Large intestine (tissue), 3 donors: ENCODE results near the gene AKAP11. TPM values are rescaled to one million over a fixed set of nuclear protein-coding genes. Genes with fewer than 3 reads are reported as not detected.
A peak's percentile ranks its signal among the peaks of the same experiment; 100 is the strongest.

Experiments used
- DNase-seq, 2 donors: peaks; one replicate each; pipeline versions ENCODE4 v3.0.0 to v3.0.0-alpha.2; 2013
- H3K27ac ChIP-seq: one replicate; pipeline ENCODE4 v1.5.1; 2013; ENCODE audit warnings: low read length
- H3K27me3 ChIP-seq: 2 replicates; pipeline ENCODE4 v1.6.1; 2013; ENCODE audit warnings: low read length; ENCODE audit not compliant: control insufficient read depth, insufficient read depth
- H3K36me3 ChIP-seq: 2 replicates; pipeline ENCODE4 v1.6.1; 2013; ENCODE audit warnings: low read length; ENCODE audit not compliant: control insufficient read depth, insufficient read depth
- H3K4me1 ChIP-seq: one replicate; pipeline ENCODE4 v1.6.1; 2013; ENCODE audit warnings: low read length; ENCODE audit not compliant: control insufficient read depth, insufficient read depth
- H3K4me3 ChIP-seq: one replicate; pipeline ENCODE4 v1.5.1; 2013; ENCODE audit warnings: low read length
- H3K9me3 ChIP-seq: one replicate; pipeline ENCODE4 v1.6.1; 2013; ENCODE audit warnings: mild to moderate bottlenecking, low read depth, low read length, moderate library complexity; ENCODE audit not compliant: control insufficient read depth
- WGBS: methylation state at CpG from one replicate; pipeline ENCODE4 v1.1.5; 2013; ENCODE audit warnings: low lambda C conversion rate; ENCODE audit not compliant: insufficient coverage; 5-methylcytosine and 5-hydroxymethylcytosine counted together
- polyA plus RNA-seq: library from polyadenylated mRNA; unstranded; fragments of 120-200 nt; gene quantifications from one replicate; pipeline ENCODE4 v1.2.1, GENCODE V29; 2013

The AKAP11 gene
- polyA plus RNA-seq, 1 donor: 28.2 TPM

GRCh38 chr13:42272804-42273175 lies 838 bp downstream of the AKAP11 start:
- Histone ChIP-seq H3K4me3 (peak overlapping the region; percentile 89), H3K9me3 (no peaks in the 10 kb centered on the region), H3K27me3 (no peaks in the 10 kb centered on the region), H3K4me1 (peaks cover 4% of the 10 kb centered on the region), H3K27ac (peak overlapping the region; percentile 76), H3K36me3 (no peaks in the 10 kb centered on the region)
- 21% methylated on average over 4 of the region's 4 CpGs for WGBS
- no peak for DNase-seq

GRCh38 chr13:42274386-42275097 lies 2.6 kb downstream of the AKAP11 start:
- Histone ChIP-seq H3K4me1 (peaks cover 4% of the 10 kb centered on the region), H3K36me3 (no peaks in the 10 kb centered on the region), H3K9me3 (no peaks in the 10 kb centered on the region), H3K4me3 (no peak overlapping the region), H3K27ac (no peak overlapping the region), H3K27me3 (no peaks in the 10 kb centered on the region)
- 91% methylated on average over 4 of the region's 10 CpGs for WGBS
- no peak for DNase-seq

- Histone ChIP-seq H3K4me3 (no peak overlapping the region), H3K4me1 (peaks cover 4% of the 10 kb centered on the region), H3K27ac (no peak overlapping the region), H3K9me3 (no peaks in the 10 kb centered on the region), H3K27me3 (no peaks in the 10 kb centered on the region), H3K36me3 (no peaks in the 10 kb centered on the region)
- DNase-seq: no peak
- WGBS: no CpG with 5 or more reads among the region's 2 CpGs
These were observed 3.1 kb downstream of the AKAP11 start for GRCh38 chr13:42275098-42275471.

DNA sequence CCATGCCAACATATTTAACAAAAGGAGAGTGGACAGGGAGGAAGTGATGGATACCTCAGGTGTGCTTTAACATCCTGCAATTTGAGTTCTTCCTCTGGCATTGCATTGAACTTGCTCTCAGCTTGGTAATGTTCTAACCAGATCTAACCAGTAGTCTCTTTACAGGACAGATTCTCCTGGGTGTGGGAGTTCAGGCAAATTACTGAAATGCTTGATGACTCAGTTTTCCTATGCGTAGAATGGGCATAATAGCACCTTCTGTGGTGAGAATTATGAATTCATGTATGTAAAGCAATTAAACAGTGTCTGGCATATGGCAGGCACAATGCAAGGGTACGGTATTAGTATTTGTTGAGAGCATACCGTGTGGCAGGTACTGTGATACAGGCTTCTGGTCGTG lies 3.6 kb downstream of the AKAP11 start:
- H3K27me3 ChIP-seq: no peaks in the 10 kb centered on the region
- H3K4me1 ChIP-seq: peaks cover 4% of the 10 kb centered on the region
- DNase-seq: no peak
- no peaks in the 10 kb centered on the region for H3K36me3 ChIP-seq
- H3K4me3 ChIP-seq: no peak overlapping the region
- WGBS: no CpG with 5 or more reads among the region's 4 CpGs
- H3K27ac ChIP-seq: no peak overlapping the region
- H3K9me3 ChIP-seq: no peaks in the 10 kb centered on the region

DNA sequence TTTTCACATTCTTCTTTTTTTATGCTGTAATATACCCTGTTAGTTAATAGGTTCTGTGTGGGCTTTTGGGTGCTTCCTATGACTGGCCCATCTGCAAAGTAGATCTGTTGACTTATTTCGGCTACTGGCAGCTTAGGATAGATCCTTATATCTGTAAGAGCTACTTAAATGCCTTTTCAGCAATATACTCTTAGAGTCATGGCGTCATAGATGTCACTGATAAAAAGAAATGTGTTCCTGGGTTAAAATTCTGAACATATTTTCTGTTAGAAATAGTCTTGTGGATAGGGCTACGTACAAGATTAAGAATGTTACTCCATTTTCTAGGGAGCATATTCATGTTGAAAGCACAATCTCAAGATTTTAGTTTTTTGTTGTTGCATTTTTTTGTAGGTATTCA lies 4.7 kb downstream of the AKAP11 start:
- H3K27ac ChIP-seq: no peak overlapping the region
- H3K4me1 ChIP-seq: no peaks in the 10 kb centered on the region
- H3K9me3 ChIP-seq: no peaks in the 10 kb centered on the region
- 100% methylated on average over 1 of the region's 3 CpGs for WGBS
- H3K36me3 ChIP-seq: no peaks in the 10 kb centered on the region
- no peak overlapping the region for H3K4me3 ChIP-seq
- no peaks in the 10 kb centered on the region for H3K27me3 ChIP-seq
- DNase-seq: no peak

DNA sequence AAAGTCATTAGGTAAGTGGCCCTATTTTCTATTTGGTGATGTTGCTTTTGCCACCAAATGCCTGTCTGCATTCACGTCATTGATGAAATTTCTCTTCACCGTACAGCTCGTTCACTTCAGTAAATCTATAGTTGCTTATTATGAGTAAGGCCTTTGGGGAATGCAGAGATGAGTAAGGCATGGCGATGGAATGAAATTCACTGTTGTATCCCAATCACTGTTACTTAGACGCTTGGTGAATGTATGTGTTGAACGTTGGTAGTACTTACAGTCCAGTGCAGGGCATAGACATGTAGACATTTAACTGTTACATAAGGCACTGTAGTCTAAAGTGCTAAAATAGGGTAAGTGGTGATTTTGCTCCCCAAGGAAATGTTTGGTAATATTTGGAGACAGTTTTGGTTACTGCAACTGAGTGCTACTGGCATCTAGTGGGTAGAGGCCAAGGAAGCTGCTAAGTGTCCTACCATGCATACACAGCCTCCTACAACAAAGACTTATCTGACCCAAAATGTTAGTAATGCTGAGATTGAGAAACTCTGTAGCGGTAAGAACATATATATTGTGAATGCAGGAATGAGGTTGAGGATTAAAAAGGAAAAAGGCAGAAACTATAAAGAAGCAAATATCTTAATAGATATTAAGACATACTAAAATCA lies 5.8 kb downstream of the AKAP11 start:
- Histone ChIP-seq H3K4me1 (no peaks in the 10 kb centered on the region), H3K36me3 (no peaks in the 10 kb centered on the region), H3K27me3 (no peaks in the 10 kb centered on the region), H3K4me3 (no peak overlapping the region), H3K27ac (no peak overlapping the region), H3K9me3 (no peaks in the 10 kb centered on the region)
- no peak for DNase-seq
- WGBS: 100% methylated on average over 1 of the region's 7 CpGs

DNA sequence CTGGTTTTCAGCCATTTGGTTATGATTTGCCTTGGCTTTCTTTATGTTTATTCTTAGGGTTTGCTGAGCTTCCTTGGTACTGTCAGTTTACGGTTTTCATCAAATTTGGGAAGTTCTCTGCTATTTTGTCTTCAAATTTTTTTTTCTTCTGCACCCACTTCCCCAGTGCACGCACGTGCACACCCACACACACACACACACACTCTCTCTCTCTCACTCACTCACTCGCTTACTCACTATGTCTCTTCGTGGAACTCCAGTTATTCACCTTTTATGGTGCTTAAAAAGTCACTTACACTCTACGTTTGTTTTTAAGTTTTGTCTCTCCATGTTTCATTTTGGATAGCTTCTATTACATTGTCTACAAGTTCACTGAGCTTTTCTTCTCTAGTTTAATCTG lies 7.1 kb downstream of the AKAP11 start:
- no peaks in the 10 kb centered on the region for H3K9me3 ChIP-seq
- no peaks in the 10 kb centered on the region for H3K4me1 ChIP-seq
- H3K27me3 ChIP-seq: no peaks in the 10 kb centered on the region
- H3K36me3 ChIP-seq: no peaks in the 10 kb centered on the region
- no peak overlapping the region for H3K4me3 ChIP-seq
- no peak overlapping the region for H3K27ac ChIP-seq
- WGBS: 90% methylated on average over 6 of the region's 6 CpGs
- no peak for DNase-seq

DNA sequence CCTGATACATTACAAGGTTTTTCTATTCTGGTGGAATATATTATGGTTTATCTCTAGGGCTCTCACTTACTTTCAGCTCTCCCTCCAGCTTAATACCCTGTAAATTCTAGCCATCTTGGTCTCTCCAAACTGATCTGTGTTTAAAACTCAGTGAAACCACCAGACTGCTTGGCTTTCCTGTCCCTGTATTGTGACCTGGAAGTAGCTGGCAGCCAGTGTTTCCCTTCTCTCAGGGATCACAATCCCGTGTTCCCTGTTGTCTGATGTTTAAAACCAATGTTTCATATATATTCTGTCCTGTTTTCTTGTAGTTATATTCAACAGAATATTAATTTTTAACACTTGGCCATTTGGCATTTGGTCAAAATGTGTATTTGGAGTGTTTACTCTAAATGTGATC lies 8.0 kb downstream of the AKAP11 start:
- no peak for DNase-seq
- no peak overlapping the region for H3K4me3 ChIP-seq
- H3K27me3 ChIP-seq: no peaks in the 10 kb centered on the region
- H3K36me3 ChIP-seq: no peaks in the 10 kb centered on the region
- no peaks in the 10 kb centered on the region for H3K9me3 ChIP-seq
- H3K27ac ChIP-seq: no peak overlapping the region
- WGBS: no CpG with 5 or more reads among the region's 1 CpG
- H3K4me1 ChIP-seq: no peaks in the 10 kb centered on the region

GRCh38 chr13:42280537-42280936 lies 8.6 kb downstream of the AKAP11 start:
- Histone ChIP-seq H3K27ac (no peak overlapping the region), H3K9me3 (no peaks in the 10 kb centered on the region), H3K36me3 (no peaks in the 10 kb centered on the region), H3K4me1 (no peaks in the 10 kb centered on the region), H3K4me3 (no peak overlapping the region), H3K27me3 (no peaks in the 10 kb centered on the region)
- DNase-seq: no peak
- WGBS: 100% methylated on average over 1 of the region's 2 CpGs

DNA sequence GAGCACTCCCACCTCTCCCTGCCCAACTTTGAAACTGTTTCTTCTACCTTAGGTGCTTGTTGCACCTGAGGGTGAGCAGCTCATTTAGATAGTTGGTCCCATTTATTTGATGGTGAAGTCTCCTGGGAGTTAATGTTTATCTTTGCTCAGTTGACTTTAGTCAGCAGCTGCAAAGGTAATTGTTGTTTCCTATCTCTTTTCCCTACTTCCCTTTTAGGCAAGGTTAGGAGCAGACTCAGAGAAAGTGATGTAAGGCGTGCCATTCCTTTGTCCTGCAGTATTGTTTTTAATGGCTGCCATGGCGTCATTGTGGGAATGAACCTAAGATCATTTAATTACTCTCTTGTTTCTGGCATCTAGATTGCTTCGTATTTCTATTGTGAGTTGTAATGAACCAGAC lies 11.6 kb downstream of the AKAP11 start:
- H3K27ac ChIP-seq: no peak overlapping the region
- H3K4me1 ChIP-seq: no peaks in the 10 kb centered on the region
- H3K9me3 ChIP-seq: no peaks in the 10 kb centered on the region
- peak; percentile 5 to 44 for DNase-seq
- no CpG with 5 or more reads among the region's 3 CpGs for WGBS
- peaks cover 10% of the 10 kb centered on the region for H3K36me3 ChIP-seq
- H3K4me3 ChIP-seq: no peak overlapping the region
- no peaks in the 10 kb centered on the region for H3K27me3 ChIP-seq

- no peak overlapping the region for H3K4me3 ChIP-seq
- 60% methylated on average over 2 of the region's 3 CpGs for WGBS
- H3K9me3 ChIP-seq: no peaks in the 10 kb centered on the region
- H3K27ac ChIP-seq: no peak overlapping the region
- no peaks in the 10 kb centered on the region for H3K27me3 ChIP-seq
- no peak for DNase-seq
- peaks cover 13% of the 10 kb centered on the region for H3K36me3 ChIP-seq
- H3K4me1 ChIP-seq: no peaks in the 10 kb centered on the region
These were observed 12.1 kb downstream of the AKAP11 start for GRCh38 chr13:42284068-42284467.
